IMR-90 (cell line): ENCODE data around the gene AMBP. TPM values are rescaled to one million over a fixed set of nuclear protein-coding genes. Genes with fewer than 3 reads are reported as not detected.

Experiments used
- ATAC-seq: fragments of 200-7000 bp; cut with Tn5 transposase; 2 replicates; pipeline ENCODE4 v1.9.1; 2020; ENCODE audit warnings: low read depth, mild to moderate bottlenecking, moderate library complexity
- BruUV-seq: library from RNA; stranded (reverse); fragments of 400-500 nt; replicated peaks from 2 replicates; lab custom pipeline; 2021; lab: Mats Ljungman, UMichigan
- CTCF ChIA-PET: fragments of 300-600 bp; formaldehyde crosslinking; extraction: SDS; loops from one replicate; lab custom pipeline; 2021; ENCODE audit warnings: antibody characterized with exemption; lab: Yijun Ruan, JAX
- POLR2A ChIA-PET: fragments of 300-600 bp; sonication (Branson Sonifier 250); formaldehyde crosslinking; loops from one replicate; lab custom pipeline; 2022; ENCODE audit warnings: antibody characterized with exemption; ENCODE audit not compliant: unreplicated experiment; lab: Charles Lee
- DNase-seq: peaks from one replicate; pipeline ENCODE4 v3.0.0; 2013
- H2AFZ ChIP-seq: replicated peaks from 2 replicates; pipeline ENCODE3; 2013; ENCODE audit warnings: low read length, mild to moderate bottlenecking; ENCODE audit not compliant: poor library complexity
- H2AK5ac ChIP-seq: 2 replicates; pipeline ENCODE4 v1.6.1; 2013; ENCODE audit warnings: low read depth, low read length, inconsistent platforms
- H2AK9ac ChIP-seq: replicated peaks from 2 replicates; pipeline ENCODE3; 2013; ENCODE audit warnings: mild to moderate bottlenecking, low read depth, low read length, moderate library complexity; ENCODE audit not compliant: poor library complexity
- H2BK120ac ChIP-seq: 2 replicates; pipeline ENCODE4 v1.6.1; 2013; ENCODE audit warnings: low read depth, low read length, inconsistent platforms
- H2BK15ac ChIP-seq: 3 replicates; pipeline ENCODE4 v1.6.1; 2013; ENCODE audit warnings: low read depth, low read length, inconsistent platforms
- H2BK20ac ChIP-seq: 2 replicates; pipeline ENCODE4 v1.6.1; 2013; ENCODE audit warnings: low read depth, mild to moderate bottlenecking, inconsistent platforms, low read length, moderate library complexity
- H2BK5ac ChIP-seq: 2 replicates; pipeline ENCODE4 v1.6.1; 2013; ENCODE audit warnings: mild to moderate bottlenecking, low read depth, low read length, inconsistent platforms; ENCODE audit not compliant: poor library complexity, severe bottlenecking
- H3K14ac ChIP-seq: replicated peaks from 2 replicates; pipeline ENCODE4 v1.6.1; 2013; ENCODE audit warnings: low read depth, low read length, inconsistent platforms
- H3K18ac ChIP-seq: 2 replicates; pipeline ENCODE4 v1.6.1; 2013; ENCODE audit warnings: low read depth, low read length, control low read depth
- H3K23ac ChIP-seq: 2 replicates; pipeline ENCODE4 v1.6.1; 2013; ENCODE audit warnings: low read depth, low read length, inconsistent platforms
- H3K27ac ChIP-seq: 2 replicates; pipeline ENCODE4 v1.5.1; 2013; ENCODE audit warnings: mild to moderate bottlenecking, control low read depth, low read length; ENCODE audit not compliant: insufficient read depth
- H3K27me3 ChIP-seq: 2 replicates; pipeline ENCODE4 v1.6.1; 2013; ENCODE audit warnings: low read length; ENCODE audit not compliant: control insufficient read depth, insufficient read depth
- H3K36me3 ChIP-seq: 2 replicates; pipeline ENCODE4 v1.6.1; 2013; ENCODE audit warnings: low read length, mixed read lengths; ENCODE audit not compliant: control insufficient read depth, insufficient read depth
- H3K4ac ChIP-seq: 2 replicates; pipeline ENCODE4 v1.6.1; 2013; ENCODE audit warnings: low read depth, low read length, inconsistent platforms
- H3K4me1 ChIP-seq: 2 replicates; pipeline ENCODE4 v1.6.1; 2013; ENCODE audit warnings: low read length, mixed read lengths; ENCODE audit not compliant: control insufficient read depth, insufficient read depth
- H3K4me2 ChIP-seq: 2 replicates; pipeline ENCODE4 v1.6.1; 2013; ENCODE audit warnings: low read depth, mild to moderate bottlenecking, control low read depth, low read length, moderate library complexity
- H3K4me3 ChIP-seq: 2 replicates; pipeline ENCODE4 v1.5.1; 2013; ENCODE audit warnings: low read depth, mild to moderate bottlenecking, control low read depth, low read length, moderate library complexity; ENCODE audit not compliant: insufficient read depth
- H3K56ac ChIP-seq: 2 replicates; pipeline ENCODE4 v1.6.1; 2013; ENCODE audit warnings: low read length, inconsistent platforms; ENCODE audit not compliant: insufficient read depth; ENCODE audit errors: extremely low read depth
- H3K79me1 ChIP-seq, 2 experiments: 2 replicates each; pipeline ENCODE4 v1.6.1; 2013; ENCODE audit warnings: low read length in 2 of 2, inconsistent platforms in 1 of 2, low read depth in 1 of 2
- H3K9ac ChIP-seq: 2 replicates; pipeline ENCODE4 v1.6.1; 2013; ENCODE audit warnings: low read depth, low read length, control low read depth
- H3K9me1 ChIP-seq: 2 replicates; pipeline ENCODE4 v1.6.1; 2013; ENCODE audit warnings: low read length, inconsistent platforms; ENCODE audit not compliant: insufficient read depth
- H3K9me3 ChIP-seq: 2 replicates; pipeline ENCODE4 v1.6.1; 2013; ENCODE audit warnings: low read length; ENCODE audit not compliant: control insufficient read depth, insufficient read depth
- H4K20me1 ChIP-seq: 2 replicates; pipeline ENCODE4 v1.6.1; 2013; ENCODE audit warnings: low read length, inconsistent platforms; ENCODE audit not compliant: insufficient read depth
- H4K5ac ChIP-seq: 2 replicates; pipeline ENCODE4 v1.6.1; 2013; ENCODE audit warnings: mild to moderate bottlenecking, low read depth, low read length, control low read depth
- H4K8ac ChIP-seq, 2 experiments: 2 replicates each; pipeline ENCODE4 v1.6.1; 2013; ENCODE audit warnings: low read depth in 2 of 2, low read length in 2 of 2, control low read depth in 1 of 2, inconsistent platforms in 1 of 2
- H4K91ac ChIP-seq: 2 replicates; pipeline ENCODE4 v1.6.1; 2013; ENCODE audit warnings: low read depth, low read length, inconsistent platforms; ENCODE audit not compliant: insufficient read depth
- BHLHE40 ChIP-seq: fragments of 150-350 bp; IDR thresholded peaks from 2 replicates; pipeline ENCODE4 v1.6.1; 2016; ENCODE audit warnings: mild to moderate bottlenecking, low read depth, low read length
- CEBPB ChIP-seq: IDR thresholded peaks from 2 replicates; pipeline ENCODE4 v1.6.1; 2012; ENCODE audit warnings: low read depth, low read length, improper control_type of control experiment
- CHD1 ChIP-seq: IDR thresholded peaks from 2 replicates; pipeline ENCODE4 v1.6.1; 2012; ENCODE audit warnings: low read depth, low read length, improper control_type of control experiment
- CTCF ChIP-seq: conservative IDR thresholded peaks from 2 replicates; pipeline ENCODE4 v1.5.1; 2012; ENCODE audit warnings: mild to moderate bottlenecking, low read depth, low read length, improper control_type of control experiment
- ELK1 ChIP-seq: fragments of 150-350 bp; IDR thresholded peaks from 2 replicates; pipeline ENCODE4 v1.6.1; 2016; ENCODE audit warnings: low read depth, mild to moderate bottlenecking, low read length, moderate library complexity, borderline replicate concordance
- FOS ChIP-seq: fragments of 150-350 bp; IDR thresholded peaks from 2 replicates; pipeline ENCODE4 v1.6.1; 2016; ENCODE audit warnings: low read depth, low read length
- MAFK ChIP-seq: IDR thresholded peaks from 2 replicates; pipeline ENCODE4 v1.6.1; 2012; ENCODE audit warnings: low read depth, low read length, improper control_type of control experiment
- MAZ ChIP-seq: IDR thresholded peaks from 2 replicates; pipeline ENCODE4 v1.6.1; 2012; ENCODE audit warnings: low read depth, mild to moderate bottlenecking, low read length, improper control_type of control experiment, moderate library complexity, borderline replicate concordance
- MXI1 ChIP-seq: IDR thresholded peaks from 2 replicates; pipeline ENCODE4 v1.6.1; 2012; ENCODE audit warnings: low read depth, mild to moderate bottlenecking, low read length, moderate library complexity, borderline replicate concordance
- NFE2L2 ChIP-seq: fragments of 150-350 bp; IDR thresholded peaks from 2 replicates; pipeline ENCODE4 v1.6.1; 2016; ENCODE audit warnings: low read depth, mild to moderate bottlenecking, low read length
- POLR2A ChIP-seq: IDR thresholded peaks from 2 replicates; pipeline ENCODE4 v1.6.1; 2012; ENCODE audit warnings: mild to moderate bottlenecking, low read depth, low read length
- RAD21 ChIP-seq: IDR thresholded peaks from 2 replicates; pipeline ENCODE4 v1.6.1; 2012; ENCODE audit warnings: low read length, improper control_type of control experiment
- RCOR1 ChIP-seq: IDR thresholded peaks from 2 replicates; pipeline ENCODE4 v1.6.1; 2012; ENCODE audit warnings: mild to moderate bottlenecking, low read length, improper control_type of control experiment; ENCODE audit not compliant: insufficient replicate concordance
- RFX5 ChIP-seq: IDR thresholded peaks from 2 replicates; pipeline ENCODE4 v1.8.0; 2012; ENCODE audit warnings: low read depth, mild to moderate bottlenecking, low read length, moderate library complexity
- SMC3 ChIP-seq: fragments of 150-350 bp; IDR thresholded peaks from 2 replicates; pipeline ENCODE4 v1.6.1; 2016; ENCODE audit warnings: low read depth, mild to moderate bottlenecking, antibody characterized with exemption, low read length, moderate library complexity
- USF2 ChIP-seq: fragments of 150-350 bp; IDR thresholded peaks from 2 replicates; pipeline ENCODE4 v1.6.1; 2017; ENCODE audit warnings: mild to moderate bottlenecking, antibody characterized with exemption, low read length, low read depth
- WGBS, 2 experiments: methylation state at CpG; one replicate each; pipeline versions ENCODE4 v1.1.5 to v1.1.7; 2013; ENCODE audit warnings: missing lambda C conversion rate in 2 of 2; ENCODE audit not compliant: insufficient read length in 1 of 2; ENCODE audit errors: extremely low coverage in 2 of 2; 5-methylcytosine and 5-hydroxymethylcytosine counted together
- dilution Hi-C: fragments of 300-500 bp; cut with HindIII; formaldehyde crosslinking; loops from one replicate; pipeline ENCODE4 v1.14.3; 2018; ENCODE audit warnings: low sequenced_read_pairs; ENCODE audit not compliant: unreplicated experiment
- in situ Hi-C: fragments of 300-500 bp; cut with MboI; formaldehyde crosslinking; loops from 3 replicates; pipeline ENCODE4 v1.14.3; 2019; ENCODE audit warnings: low sequenced_read_pairs, inconsistent platforms, mixed read lengths
- intact Hi-C: fragments of 100-400 bp; cut with micrococcal nuclease; formaldehyde crosslinking; loops from 2 replicates; pipeline ENCODE4 v1.10.0; 2022
- polyA plus RNA-seq, 3 experiments: library from polyadenylated mRNA; depleted of rRNA; stranded (reverse); fragments of >200 nt; gene quantifications; 2 replicates each; pipeline ENCODE4 v1.2.3, GENCODE V29; 2012; ENCODE audit warnings: low replicate concordance in 1 of 3
- total RNA-seq: library from RNA; depleted of rRNA; stranded (reverse); fragments of >200 nt; gene quantifications from 2 replicates; pipeline ENCODE4 v1.2.3, GENCODE V29; 2012

Gene AMBP
- total and polyA plus RNA-seq, 2 of the 4 experiments (the other 2 are of a cell fraction) = not detected

GRCh38 chr9:114080195-114080772 lies 2.2 kb upstream of the AMBP start:
- H3K36me3 ChIP-seq = no peaks in the 10 kb centered on the region
- intact Hi-C loops = no loop called here
- no peaks in the 10 kb centered on the region for H3K79me1 ChIP-seq
- in situ Hi-C loops = no loop called here
- CTCF ChIA-PET = no interaction called here
- dilution Hi-C loops = no loop called here
- no peak overlapping the region for H3K27ac ChIP-seq
- H3K18ac ChIP-seq = no peak overlapping the region
- no peak overlapping the region for H4K8ac ChIP-seq
- H3K4me1 ChIP-seq = no peaks in the 10 kb centered on the region; the same call in 1 of the 2 replicates
- H3K4me2 ChIP-seq = no peak overlapping the region
- H4K20me1 ChIP-seq = no peaks in the 10 kb centered on the region; the same call in 1 of the 2 replicates
- H3K4ac ChIP-seq = no peak overlapping the region
- no peaks in the 10 kb centered on the region; the same call in 1 of the 2 replicates for H3K9me3 ChIP-seq
- POLR2A ChIA-PET = interaction anchor here (0.6 kb wide), 1 partner anchor 85 kb away, joined by 3 read pairs; no protein-coding TSS in a partner anchor
- no peak overlapping the region for H2AK5ac ChIP-seq
- ATAC-seq (no peak), DNase-seq (no peak)
- no peaks in the 10 kb centered on the region for H3K9me1 ChIP-seq
- no peak overlapping the region for H3K23ac ChIP-seq
- WGBS, 2 experiments = 17% methylated on average over 1 of the region's 5 CpGs; no CpG with 5 or more reads in 1 of the 2 experiments
- no peak overlapping the region for H3K4me3 ChIP-seq
- no peak overlapping the region for H4K5ac ChIP-seq
- BruUV-seq = no TSS peak
- no peak overlapping the region for H3K14ac ChIP-seq
- H2BK5ac ChIP-seq = no peak overlapping the region
- H2AFZ ChIP-seq = no peak overlapping the region
- no peak overlapping the region for H2BK20ac ChIP-seq
- no peak overlapping the region for H3K56ac ChIP-seq
- TF ChIP-seq POLR2A (no peak), MXI1 (no peak), MAFK (no peak), BHLHE40 (no peak), RFX5 (no peak), CEBPB (no peak), CHD1 (no peak), ELK1 (no peak), CTCF (no peak), SMC3 (no peak), MAZ (no peak), FOS (no peak), NFE2L2 (no peak), RCOR1 (no peak), RAD21 (no peak), USF2 (no peak)
- H3K9ac ChIP-seq = no peak overlapping the region
- H3K27me3 ChIP-seq = peaks cover 41% of the 10 kb centered on the region
- no peak overlapping the region for H2BK15ac ChIP-seq
- no peak overlapping the region for H2BK120ac ChIP-seq
- H4K91ac ChIP-seq = no peak overlapping the region
- no peak overlapping the region for H2AK9ac ChIP-seq
